ENCODE data around the gene TSPAN6.

TSPAN6 gene, protein sequence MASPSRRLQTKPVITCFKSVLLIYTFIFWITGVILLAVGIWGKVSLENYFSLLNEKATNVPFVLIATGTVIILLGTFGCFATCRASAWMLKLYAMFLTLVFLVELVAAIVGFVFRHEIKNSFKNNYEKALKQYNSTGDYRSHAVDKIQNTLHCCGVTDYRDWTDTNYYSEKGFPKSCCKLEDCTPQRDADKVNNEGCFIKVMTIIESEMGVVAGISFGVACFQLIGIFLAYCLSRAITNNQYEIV

DNA sequence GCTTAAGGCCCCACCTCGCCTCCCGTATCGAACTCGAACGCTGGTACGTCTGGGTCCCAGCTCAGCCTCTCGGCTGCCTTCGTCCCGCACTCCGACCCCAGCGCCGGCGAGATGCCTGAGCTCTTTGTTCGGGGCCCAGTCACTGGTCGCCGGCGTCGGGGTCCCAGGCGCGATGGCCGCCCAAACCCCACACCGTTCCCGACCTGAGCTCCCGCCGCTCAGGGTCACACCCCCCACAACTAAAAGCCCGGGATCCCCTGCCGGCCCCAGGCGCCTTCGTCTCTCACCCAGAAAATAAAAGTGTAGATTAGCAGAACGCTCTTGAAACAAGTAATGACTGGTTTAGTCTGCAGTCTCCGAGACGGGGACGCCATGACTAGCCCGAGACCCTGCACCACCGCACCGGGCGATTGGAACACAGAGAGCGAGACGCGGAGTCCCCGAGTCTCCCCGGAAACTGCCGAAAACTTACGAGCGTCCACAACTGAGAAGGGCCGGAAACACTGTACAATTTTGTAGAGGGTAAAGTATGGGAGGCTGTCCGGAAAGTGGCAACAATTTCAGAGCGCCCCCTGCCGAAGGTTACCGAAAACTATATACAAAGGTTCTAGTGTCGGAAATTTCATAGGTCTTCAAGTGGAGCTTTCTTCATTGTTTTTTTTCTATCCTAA lies at the start of gene TSPAN6:
Gene TSPAN6, minus strand, starts transcription at position 486 of the 671 bp plus-strand sequence. Its CDS starts 112 bp downstream, at position 374.
- peak within 1 kb of the TSS; percentile 46; the same call in 1 of the 2 replicates for H3K27ac ChIP-seq

DNA sequence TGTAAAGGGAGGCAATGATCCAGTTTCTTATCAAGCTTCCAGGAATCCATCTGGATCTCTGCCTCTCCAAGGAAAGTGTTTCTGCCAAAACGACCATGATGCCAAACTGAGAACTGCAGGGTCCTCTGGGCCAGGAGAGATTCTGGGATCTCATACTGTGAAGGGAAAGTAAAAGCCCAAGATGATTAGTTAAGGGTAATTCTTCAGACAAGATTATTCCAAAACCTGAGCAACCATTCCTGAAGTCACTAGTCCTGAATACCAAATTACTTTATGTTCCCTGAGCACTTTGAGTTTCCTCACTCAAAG lies 49.3 kb upstream of the TSPAN6 start:
- TF ChIP-seq, protein P1, sequence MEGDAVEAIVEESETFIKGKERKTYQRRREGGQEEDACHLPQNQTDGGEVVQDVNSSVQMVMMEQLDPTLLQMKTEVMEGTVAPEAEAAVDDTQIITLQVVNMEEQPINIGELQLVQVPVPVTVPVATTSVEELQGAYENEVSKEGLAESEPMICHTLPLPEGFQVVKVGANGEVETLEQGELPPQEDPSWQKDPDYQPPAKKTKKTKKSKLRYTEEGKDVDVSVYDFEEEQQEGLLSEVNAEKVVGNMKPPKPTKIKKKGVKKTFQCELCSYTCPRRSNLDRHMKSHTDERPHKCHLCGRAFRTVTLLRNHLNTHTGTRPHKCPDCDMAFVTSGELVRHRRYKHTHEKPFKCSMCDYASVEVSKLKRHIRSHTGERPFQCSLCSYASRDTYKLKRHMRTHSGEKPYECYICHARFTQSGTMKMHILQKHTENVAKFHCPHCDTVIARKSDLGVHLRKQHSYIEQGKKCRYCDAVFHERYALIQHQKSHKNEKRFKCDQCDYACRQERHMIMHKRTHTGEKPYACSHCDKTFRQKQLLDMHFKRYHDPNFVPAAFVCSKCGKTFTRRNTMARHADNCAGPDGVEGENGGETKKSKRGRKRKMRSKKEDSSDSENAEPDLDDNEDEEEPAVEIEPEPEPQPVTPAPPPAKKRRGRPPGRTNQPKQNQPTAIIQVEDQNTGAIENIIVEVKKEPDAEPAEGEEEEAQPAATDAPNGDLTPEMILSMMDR (conservative IDR thresholded peaks at IDR 0.05), result peak; percentile 27; the same call in 1 of the 2 replicates
- H3K27ac ChIP-seq, result no peak overlapping the region

More for the DNA sequence above, at the start of gene TSPAN6:
- TF ChIP-seq, protein P1 (conservative IDR thresholded peaks at IDR 0.05), result peak; percentile 59

DNA sequence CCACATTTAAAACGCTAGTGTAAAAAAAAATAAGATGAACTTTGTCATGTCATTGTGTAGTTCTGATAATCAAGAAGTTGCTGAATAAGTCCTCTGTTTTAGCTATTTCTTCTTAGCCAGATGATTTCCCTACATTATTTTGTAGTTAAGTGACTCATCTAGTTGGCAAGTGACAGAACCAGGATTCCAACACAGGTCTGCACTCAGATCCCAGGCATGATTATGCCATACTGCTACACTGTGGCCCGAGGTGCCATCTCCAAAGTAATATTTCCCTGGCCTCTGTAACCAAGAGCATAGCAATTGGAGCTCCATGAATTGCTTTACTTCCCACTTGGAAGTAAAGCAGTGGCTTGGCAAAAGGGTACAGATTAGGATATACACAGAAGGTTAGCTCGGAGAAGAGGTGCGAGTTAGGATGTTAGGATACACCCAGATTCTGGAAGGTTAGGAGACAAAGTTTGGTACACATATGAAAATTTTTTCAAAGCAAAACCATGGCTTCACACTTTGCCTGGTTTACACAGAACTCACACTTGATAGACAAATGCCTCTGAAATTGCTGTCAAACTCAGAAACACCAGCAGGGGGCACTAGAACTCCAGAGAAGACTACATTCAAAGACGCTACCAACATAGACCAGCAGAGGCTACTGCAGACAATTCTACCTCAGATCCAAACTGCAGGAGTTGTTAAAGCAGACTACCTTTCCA lies 48.8 kb upstream of the TSPAN6 start:
- TF ChIP-seq, protein P1 (conservative IDR thresholded peaks at IDR 0.05), result peak; percentile 66
- no peak overlapping the region for H3K27ac ChIP-seq

DNA sequence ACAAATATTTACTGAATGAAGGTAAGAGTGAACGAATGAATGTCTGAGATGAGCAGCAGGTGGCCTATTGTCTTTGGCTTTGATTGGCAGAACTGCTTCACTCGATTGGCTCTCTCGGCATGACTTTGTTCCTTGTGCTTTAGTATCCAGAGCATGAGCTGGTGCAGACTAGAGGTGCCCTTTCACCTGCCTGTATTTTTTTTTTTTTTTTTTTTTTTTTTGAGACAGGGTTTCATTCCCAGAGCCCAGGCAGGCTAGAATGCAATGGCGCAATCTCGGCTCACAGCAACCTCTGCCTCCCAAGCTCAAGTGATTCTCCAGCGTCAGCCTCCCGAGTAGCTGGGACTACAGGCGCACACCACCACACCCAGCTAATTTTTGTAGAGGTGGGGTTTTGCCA lies 46.3 kb upstream of the TSPAN6 start:
- peak overlapping the region; percentile 20; the same call in 1 of the 2 replicates for H3K27ac ChIP-seq
- TF ChIP-seq, protein P1 (conservative IDR thresholded peaks at IDR 0.05), result no peak

DNA sequence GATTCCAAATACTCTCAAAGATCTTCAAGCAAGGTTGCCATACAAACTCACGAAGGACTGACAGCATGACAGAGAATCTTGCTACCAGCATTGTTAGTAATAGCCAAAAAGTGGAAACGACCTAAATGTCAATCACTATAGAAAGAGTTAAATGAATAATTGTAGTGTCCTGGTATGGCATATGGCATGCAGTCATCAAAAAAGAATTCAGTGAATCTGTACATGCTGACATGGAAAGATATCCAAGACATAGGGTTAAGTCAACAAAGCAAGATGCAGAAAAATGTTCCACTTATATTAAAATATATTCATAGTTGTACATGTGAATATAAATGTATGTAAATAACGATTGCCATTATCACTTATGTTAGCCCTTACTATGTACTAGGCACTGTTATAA lies 45.0 kb upstream of the TSPAN6 start:
- H3K27ac ChIP-seq, result no peak overlapping the region
- TF ChIP-seq, protein P1 (conservative IDR thresholded peaks at IDR 0.05), result no peak

DNA sequence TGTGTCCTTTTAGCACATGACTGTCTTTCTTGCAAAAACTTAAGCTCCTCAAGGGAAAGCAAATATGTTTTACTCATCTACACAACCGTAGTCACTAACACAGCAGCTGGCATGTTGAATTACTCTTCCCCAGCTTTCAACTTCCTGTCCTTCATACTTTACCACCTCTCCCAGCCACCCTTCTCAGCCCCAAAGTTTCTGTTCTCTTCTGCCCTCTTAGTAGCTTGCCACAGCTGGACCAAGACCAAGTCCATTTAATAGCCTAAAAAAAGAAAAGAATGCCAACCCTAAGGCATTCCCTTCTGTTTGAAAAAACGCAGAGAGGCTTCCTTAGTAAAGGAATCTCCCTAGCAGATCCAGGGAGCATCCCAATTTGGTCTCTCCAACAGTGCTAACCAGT lies 44.1 kb upstream of the TSPAN6 start:
- TF ChIP-seq, protein P1 (conservative IDR thresholded peaks at IDR 0.05), result no peak
- no peak overlapping the region for H3K27ac ChIP-seq

DNA sequence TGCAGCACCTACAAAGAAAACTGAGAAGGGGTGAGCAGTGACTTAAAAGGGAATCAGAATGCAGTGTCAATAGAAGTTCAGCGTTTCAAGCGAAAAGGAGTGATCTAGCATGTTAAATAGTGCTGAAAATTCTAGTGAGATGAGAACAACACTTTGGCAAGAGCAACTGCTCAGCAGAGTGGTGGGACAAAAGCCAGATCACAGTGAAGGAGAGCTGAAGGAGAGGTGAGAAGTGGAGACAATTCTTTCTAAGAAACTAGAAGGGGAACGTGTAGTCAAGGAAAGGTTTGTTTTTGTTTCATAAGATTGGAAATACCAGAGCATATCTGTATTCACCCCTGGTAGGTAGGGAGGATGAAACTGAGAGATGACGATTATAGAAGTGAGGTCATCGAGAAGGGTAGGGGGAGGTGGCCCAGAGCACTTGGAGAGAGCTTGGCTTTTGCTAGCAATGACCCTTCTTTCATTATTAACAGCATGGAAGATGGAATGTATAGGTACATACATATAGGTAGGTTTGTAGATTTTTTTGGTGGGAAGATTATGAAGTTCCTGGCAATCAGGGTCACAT lies 41.1 kb upstream of the TSPAN6 start:
- H3K27ac ChIP-seq, result no peak overlapping the region
- TF ChIP-seq, protein P1 (conservative IDR thresholded peaks at IDR 0.05), result no peak
